ENCODE results near the gene SLC29A3. TPM values are rescaled to one million over a fixed set of nuclear protein-coding genes. Genes with fewer than 3 reads are reported as not detected.

Gene SLC29A3
- total and polyA plus RNA-seq, 2 of the 8 experiments (the other 6 are each of a cell fraction or from before 2014, with no cell fraction given), result 14.0 to 24.6 TPM

DNA sequence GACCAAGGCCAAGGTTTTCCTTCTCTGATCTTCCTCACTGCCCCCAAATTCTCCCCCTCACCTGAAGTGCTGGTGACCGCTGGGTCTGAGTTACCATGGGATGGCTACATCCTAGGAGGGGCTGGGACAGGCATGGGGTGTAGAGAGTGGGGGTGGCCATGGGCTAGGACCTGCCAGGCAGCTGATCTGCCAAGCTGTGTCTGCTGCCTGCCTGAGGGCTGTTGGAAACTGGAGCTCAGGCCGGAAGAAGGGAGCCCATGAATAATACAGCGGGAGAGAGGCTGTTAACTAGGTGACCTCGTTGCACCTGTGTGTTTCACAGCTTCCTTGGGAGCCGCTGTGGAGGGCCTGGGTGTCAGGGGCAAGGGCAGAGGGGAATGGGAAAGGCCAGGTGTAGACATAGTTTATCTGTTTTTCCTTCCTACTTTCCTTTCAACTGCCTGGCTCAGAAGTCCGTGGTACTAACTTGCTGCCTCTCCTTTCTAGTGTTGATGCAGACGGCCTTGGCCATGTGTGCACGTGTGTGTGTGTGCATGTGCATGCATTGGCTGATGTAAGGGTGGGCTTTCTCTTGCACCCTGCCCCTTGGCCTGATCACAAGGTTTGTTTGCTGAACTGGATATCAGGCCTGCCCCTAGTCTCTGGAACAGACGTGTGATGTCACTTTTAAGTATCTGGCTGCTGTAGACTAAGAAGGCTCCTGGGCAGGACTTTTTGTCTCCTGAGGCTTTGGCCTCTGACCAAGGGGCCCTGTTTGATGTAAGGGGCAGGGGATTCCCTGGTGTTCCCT lies 89.6 kb downstream of the SLC29A3 start (continued):
- no peak for TF ChIP-seq RNF2 (IDR thresholded peaks at IDR 0.05; ENCODE audit: borderline replicate concordance, low read depth, low read length, missing control alignments, poor library complexity, severe bottlenecking)
- no peak for TF ChIP-seq RAD21 (IDR thresholded peaks at IDR 0.05 in 1 of 2, conservative IDR thresholded peaks at IDR 0.05 in 1 of 2; ENCODE audit: low read depth in 2 of 2, low read length in 2 of 2)
- TF ChIP-seq JUN (IDR thresholded peaks at IDR 0.05; ENCODE audit: low read depth, low read length), result no peak

All from H1 (cell line).